HUDEP-2 (cell line): Measurements from ENCODE around the gene MYEOV.

ENCODE experiments used
- DNase-seq, 76 experiments: peaks; one replicate each; lab custom pipeline; 2025; ENCODE audit not compliant: unreplicated experiment in 76 of 76; lab: John Stamatoyannopoulos, UW

The MYEOV gene

DNA sequence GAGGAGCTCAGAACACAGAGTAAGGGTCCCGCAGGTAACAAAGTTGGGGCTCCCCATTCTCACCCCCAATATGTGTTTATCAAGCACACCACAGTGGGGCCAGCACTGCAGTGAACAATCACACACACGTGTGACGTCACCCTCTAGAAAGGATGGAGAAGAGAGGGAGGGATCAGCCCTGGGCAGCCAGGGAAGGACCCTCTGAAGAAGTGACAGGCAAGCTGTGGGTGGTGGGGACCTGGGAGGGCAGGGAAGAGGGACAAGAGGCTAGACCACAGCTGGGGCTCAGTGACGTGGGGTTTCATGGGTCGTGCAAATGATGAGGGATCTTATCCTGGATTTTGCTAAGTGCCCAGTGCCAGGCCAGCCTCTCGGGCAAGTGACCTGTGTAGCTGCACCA, 28.7 kb upstream of the MYEOV start:
- DNase-seq, result no peak

DNA sequence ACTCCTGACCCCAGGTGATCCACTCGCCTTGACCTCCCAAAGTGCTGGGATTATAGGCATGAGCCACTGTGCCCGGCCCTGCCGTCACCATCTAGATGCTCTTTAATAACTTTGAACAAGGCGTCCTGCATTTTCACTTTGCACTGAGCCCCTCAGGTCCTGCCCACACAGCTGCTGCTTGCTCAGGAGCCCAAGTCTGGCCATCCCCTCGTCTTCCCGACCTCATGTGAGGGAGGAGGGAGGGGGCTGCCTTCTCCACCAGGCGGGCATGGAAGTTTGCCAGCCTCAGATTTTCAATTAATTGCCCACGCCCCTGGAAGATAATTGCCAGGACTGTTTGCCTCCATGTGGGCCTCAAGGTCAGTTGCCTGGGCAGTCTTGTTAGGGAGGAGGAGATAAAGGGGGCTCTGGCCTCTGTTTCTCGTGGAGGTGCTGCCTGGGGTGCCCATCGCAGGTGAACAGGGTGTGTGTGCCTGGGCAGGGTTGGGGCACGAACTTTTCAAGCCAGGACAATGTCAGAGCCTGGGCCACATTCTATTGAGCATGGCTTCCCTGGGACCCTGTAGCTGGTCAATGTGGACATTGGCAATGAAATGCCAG, 27.9 kb upstream of the MYEOV start:
- DNase-seq, result no peak

DNA sequence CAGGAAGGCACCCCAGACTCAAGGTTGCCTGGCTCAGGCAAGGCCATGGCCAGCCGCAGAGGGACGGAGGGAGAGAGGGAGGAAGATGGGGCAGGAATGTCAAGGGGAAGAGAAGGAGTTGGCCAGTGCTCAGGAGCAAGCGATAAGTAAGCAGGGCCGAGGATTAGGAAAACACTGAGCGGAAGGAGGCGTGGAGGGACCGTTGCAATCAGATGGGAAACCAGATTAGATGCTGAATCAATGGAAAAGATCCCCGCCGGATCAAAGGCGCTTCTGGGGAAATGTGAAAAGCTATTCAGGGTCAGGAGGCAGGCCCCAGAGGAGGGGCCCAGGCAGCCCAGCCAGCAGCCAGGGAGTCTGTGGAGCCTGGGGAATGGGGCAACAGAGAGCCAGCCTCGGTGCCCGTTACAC, 26.6 kb upstream of the MYEOV start:
- no peak for DNase-seq

DNA sequence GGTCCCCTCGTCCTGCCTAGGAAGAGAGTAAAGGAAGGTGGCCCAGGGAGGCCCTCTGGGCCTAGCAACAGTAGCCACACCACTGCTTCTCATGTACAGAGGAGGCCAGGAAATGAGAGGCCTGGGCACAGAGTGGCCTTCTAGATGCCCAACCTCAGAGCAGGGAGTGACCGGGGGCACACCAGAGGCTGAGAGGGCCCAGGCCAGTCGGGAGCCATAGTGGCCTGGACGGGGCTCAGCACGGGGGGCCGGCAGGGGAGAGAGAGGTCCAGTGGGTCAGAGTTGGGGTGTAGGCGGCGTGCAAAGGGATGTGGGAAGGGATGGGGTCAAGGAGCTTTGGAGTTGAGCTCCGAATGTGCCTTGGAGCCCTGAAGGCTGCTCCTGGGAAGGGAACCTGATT, 25.0 kb upstream of the MYEOV start:
- no peak for DNase-seq

DNA sequence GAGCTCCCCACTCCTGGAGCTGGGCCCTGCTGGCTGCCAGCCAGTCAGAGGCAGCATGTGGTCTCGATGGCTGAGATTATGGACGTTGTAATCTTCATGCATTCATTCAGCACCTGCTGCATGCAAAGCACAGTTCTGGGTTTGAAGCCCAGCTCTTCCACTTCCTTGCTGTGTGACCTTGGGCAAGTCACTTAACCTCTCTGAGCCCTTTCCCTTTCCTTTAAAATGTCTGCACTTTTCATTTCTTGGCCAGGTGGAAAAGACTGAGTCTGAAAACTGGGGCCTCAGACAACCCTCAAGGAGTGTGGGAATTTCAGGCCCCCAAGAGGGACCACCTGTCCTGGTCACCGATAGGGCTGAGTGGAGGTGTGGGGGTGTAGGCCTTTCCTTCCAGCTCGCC, 24.6 kb upstream of the MYEOV start:
- no peak for DNase-seq

DNA sequence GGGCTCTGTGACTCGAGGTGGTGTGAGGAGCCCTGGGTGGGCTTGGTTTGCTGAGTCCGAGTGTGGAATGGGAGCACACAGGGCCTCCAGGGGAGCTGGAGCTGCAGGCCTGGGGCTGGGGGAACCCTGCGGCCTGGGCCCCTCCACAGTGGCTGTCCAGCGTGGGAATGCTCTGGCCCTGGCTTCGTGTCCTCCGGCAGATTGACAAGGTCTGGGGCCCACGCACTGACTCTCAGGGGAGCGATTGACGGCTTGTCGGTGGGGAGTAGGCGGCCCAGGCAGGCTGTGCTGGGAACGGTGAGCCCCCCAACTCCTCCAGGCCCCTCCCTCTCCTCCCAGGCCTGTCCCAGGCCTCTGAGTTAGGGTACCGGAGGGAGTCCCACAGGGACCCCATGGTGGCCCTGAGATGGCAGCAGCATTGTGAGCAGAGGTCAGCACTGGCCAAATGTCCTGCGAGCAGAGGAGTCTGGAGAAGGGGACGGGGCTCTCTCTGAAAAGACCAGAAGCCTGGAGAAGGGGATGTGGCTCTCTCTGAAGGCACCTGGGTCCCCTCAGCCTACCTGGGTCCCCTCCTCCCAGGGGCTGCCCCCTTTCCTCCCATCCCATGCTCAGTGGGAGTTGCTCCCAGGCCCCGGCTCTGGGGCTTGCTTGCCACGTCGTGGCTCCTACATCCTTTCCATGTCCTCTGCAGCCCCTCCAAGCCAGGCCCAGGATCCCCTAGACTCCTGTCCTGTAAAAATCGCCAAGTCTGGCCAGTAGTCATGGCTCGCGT, 23.8 kb upstream of the MYEOV start:
- no peak for DNase-seq

DNA sequence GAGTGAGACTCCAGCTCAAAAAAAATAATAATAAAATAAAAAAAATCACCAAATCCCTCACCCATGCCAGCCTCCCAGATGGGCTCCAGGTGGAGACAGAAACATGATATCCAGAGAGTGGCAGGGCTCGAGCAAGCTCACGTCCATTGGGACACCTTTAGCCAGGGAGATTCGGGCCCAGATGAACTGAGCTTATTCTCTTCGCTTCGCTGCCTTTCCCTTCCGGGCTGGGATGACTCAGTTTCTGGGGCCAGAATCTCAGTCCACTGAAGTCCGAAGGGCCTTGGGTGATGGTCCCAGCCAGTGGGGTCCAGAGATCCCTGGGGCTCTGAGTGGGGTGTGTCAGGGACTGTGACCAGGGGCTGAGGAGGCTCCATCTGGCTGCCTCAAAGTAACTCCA, 23.0 kb upstream of the MYEOV start:
- no peak for DNase-seq

DNA sequence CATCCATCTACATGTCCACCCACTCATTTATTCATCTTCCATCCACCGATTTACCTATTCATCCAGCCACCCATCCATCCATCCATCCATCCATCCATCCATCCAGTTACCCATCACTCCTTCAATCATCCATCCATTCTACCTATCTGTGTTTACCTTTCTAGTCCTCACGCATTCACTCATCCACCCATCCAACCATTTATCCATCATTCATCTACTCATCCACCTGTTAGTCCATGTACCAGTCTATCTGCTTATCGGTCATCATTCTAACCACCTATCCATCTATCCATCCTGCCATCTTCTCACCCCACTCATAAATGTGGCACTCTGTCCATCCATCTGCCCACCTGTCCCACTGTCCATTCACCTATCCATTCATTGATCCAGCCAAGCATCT, 21.9 kb upstream of the MYEOV start:
- DNase-seq, result no peak

DNA sequence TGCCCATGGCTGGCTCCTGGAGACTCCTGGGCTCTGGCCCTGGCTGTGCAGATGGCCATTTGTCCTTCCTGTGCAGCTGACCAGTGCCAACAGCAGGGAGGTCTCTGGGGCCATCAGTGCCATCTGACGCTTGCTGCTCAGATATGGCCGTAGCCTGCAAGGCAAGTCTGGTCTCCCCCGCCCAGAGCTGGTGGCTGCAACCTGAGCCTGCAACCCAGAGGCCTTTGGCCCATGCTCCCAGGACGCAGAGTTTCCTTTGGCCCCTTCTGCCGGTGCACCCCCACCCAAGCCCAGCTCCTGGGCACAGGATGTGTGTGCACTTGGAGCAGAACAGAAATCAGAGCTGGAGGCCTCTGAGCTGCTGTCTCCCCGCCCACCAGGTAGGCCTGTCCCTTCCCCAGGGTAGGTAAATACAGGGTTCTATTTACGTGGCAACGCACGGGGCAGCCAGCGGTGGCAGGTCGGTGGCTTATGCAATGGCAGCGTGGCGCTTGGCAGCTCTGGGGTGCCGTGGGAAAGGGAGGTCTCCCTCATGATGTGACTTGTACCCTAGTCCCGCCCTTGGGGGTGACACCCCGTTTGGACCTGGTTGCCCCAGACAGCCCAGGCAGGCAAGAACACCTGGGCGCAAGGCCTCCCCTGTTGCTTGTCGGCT, 21.0 kb upstream of the MYEOV start:
- DNase-seq, result no peak

DNA sequence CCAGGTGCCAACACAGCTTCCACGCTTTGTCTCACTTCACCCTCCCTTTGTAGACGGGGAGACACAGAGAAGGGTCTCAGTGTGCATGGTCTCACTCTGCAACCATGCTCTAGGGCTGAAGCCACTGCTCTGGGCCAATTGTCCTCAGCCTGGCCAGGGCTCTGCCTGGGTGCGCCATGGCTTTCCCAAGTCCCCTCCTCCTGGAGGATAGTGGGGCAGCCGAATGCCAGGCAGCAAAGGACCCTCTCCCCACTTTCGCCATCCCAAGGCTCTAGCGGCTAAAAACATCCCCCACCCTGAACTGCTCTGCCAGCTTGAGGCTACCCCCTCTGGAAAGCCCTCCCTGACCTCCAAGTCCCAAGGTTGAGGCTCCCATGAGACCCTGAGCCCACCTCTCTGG, 20.4 kb upstream of the MYEOV start:
- no peak for DNase-seq

DNA sequence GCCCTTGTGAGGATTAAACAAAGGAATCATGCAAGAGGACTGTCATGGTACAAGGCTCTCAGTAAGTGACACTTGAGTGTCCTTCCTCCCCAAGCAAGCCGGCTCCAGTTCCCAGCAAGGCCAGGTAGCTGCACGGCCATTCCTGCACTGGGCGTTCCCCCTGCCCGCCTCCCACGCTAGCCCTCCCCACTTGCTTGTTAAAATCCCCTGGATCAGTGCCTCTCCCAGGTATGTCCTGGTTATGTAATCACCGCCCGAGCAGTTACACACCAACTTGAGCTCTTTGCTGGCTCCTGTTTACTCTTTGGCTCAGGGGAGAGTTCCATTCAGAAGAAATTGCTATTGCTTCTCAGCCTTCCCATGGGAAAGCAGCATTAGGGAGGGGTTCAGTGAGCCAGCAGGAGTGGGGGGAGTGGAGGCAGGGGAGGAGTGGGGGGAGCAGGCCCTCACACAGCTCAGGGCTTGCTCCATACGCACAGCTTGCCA, 19.4 kb upstream of the MYEOV start:
- DNase-seq, result no peak

DNA sequence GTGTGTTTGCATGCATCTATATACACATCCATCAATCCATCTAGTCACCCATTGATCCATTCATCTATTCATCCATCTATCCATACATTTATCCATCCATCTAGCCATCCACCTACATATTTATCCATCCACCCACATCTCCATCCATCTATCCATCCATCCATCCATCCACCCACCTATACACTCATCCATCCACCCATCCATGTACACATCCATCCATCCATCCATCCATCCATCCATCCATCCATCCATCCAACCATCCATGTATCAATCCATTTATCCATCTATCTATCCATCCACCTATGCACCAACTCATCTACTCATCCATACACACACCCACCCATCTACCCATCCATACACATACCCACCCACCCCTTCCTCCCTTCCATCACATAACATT, 18.8 kb upstream of the MYEOV start:
- no peak for DNase-seq

DNA sequence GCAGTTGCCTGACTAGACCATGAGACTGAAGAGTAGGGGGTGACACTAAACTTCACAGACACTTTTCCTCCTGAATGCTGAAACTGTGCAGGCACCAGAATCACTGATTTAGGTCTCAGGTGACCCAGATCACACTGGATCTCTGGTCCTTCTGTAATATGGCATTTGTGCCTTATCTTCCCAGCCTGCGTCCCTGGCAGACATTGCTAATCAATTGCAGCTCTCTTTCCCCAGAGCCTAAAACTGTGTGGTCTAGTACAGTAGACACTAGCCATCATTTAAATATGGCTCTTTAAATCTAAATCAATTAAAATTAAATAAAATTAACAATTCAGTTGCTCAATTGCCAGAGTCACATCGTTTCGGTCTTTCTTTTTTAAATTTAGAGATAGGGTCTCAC, 17.8 kb upstream of the MYEOV start:
- no peak for DNase-seq

DNA sequence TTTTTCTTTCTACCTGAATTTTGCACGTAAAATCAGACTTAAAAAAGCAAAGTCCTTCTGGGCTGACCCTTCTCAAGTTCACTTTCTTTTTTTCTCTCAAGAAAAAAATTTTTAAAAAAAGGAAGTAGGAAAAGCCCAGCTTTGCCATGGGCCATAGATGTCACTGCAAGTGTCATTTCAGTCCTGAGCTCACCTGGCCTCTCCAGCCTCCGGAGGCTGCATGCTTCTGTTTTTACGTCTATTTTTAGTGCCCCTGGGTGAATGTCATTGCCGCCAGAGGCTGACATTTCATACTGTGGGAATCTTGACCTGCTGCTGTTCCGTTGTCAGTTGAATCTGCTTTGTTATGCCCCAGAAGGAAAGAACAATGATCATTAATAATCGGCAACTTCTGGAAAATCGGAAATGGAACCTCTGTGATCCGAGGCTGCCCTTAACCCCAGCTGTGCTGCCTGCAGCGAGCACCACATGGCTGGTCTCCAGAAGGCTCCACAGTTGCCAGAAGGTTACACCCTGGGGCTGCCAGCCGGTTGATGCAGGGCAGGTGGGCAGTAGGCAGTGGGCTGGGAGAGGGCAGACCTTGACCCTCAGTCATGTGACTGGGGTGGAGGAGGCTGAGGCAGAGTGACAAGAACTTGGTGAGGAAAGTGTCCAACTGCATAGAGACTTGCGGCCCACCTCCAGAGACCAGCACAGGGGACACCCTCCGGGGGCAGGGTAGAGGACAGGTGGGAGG, 16.7 kb upstream of the MYEOV start:
- DNase-seq, result no peak

DNA sequence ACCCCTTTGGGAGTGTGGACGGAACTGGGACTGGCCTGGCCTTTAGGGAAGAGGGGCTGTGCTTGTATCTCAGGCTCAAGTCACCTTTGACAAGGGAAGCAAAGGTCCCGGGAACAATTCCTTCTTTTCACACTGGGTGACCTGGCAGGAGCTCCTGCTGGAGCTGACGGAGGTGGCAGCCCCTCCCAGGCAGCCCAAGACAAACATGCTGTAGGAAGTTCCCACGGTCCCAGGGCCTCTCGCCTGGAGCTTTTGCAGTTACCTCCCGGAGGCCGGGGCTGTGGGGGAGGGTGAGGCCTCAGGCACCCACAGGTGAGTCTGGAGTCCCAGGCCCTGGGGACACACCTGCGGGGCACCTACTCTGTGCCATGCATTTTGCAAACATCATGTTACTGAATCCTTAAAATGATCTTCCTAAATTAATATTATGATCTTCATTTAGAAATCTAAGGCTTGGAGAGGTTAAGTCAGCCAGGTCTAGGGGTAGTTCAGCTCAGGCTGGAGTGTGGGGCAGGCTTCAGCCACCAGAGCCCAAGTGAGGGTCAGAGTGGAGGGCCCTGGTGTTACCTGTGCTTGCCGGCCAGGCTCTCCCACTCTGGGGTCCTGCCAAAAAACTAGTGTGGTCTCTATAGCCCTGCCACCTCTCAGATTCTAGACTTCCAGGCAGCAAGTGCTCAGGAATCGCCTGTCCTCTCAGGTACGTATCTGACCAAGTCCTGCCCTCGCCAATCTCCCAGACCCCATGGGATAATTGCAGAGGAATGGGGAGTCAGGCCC, 15.7 kb upstream of the MYEOV start:
- DNase-seq, result no peak

DNA sequence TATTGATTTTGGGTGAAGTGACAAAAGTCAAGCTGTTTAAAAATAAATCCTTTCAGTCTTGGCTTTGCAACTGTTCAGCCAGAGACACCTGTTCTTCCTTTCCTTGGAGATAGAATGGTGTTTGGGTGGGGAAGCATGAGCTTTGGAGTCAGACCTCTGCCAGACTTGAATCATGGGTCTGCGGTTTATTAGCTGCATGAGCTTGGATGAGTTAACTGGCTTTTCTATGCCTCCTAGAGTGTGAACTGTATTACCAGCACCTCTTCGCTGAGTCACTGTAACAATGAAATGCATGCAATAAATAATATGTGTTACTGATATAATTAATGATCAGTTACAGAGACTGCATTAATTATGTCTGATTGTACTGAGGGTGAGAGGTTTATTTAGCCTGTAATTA, 13.5 kb upstream of the MYEOV start:
- no peak for DNase-seq

DNA sequence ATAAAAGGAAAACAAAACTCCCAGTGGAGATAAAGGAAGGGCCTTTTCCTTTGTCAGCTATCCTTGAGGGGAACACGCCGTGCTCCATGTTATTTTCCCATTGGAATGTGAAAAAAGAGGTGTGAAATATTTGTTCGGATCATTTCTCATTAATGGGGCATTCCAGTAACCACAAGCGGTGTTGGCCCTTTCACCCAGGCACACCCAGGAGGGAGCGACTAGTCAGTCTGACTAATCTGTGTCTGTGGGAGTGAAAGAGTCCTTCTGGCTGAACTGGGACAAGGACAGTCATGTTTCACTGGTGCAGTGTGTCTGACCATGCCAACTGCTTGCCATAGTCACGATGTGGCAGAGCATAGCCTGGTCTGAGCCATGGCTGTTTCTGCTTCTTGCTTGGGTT, 13.0 kb upstream of the MYEOV start:
- no peak for DNase-seq

DNA sequence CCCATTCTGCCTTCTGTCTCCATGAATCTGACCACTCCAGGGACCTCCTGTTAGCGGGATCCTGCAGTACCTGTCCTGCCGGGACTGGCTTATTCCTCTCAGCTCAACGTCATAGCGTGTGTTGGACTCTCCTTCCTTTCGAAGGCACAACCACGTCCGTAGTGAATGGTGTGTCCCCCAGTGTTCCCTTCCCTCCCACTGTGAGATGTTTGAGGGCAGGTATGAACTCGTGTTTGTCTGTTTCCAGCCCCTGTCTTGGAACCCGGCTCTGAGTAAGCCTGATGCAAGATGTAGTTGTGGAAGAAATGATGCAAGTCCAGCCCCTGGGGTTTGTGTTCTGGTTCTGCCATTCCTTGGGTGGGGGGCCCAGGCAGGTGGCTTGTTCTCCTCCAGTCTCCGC, 10.5 kb upstream of the MYEOV start:
- no peak for DNase-seq

DNA sequence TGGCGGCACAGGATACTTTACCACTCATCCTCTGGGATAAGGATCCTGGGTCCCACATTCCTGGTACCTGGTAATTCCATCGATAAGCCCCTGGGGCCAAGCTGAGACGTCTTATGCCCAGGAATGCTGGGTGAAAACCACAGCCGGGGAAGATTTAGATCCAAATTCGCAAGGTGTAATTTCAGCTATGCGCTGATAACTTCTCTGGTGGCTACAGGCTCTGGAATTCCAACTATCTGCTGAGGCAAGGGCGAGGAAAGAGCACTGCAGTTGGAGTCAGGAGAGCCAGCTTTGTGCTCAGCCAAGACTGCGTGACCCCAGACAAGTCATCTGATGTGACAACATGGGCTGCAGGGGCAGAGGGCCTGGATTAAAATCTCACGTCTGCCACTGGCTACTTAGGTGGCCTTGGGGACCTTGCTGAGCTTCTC, 9.9 kb upstream of the MYEOV start:
- no peak for DNase-seq

DNA sequence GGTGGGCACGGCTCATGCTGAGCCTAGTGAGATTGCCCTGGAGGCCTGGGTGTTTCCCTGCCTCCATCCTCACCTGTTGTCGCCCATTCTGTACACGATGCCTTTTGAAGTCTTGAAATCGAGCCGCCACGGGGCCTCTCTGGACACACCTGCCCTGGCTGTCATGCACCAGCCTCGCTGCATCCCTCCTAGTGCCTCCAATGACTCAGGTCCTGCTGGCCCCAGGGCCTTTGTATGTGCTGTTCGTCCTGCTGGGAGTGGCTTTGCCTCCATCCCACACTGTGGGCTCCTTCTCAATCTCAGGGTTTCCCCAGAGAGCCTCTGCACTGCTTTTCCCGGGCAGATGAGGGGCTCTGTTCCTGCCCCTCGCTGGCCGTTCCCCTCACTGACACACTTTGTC, 8.9 kb upstream of the MYEOV start:
- DNase-seq, result no peak

DNA sequence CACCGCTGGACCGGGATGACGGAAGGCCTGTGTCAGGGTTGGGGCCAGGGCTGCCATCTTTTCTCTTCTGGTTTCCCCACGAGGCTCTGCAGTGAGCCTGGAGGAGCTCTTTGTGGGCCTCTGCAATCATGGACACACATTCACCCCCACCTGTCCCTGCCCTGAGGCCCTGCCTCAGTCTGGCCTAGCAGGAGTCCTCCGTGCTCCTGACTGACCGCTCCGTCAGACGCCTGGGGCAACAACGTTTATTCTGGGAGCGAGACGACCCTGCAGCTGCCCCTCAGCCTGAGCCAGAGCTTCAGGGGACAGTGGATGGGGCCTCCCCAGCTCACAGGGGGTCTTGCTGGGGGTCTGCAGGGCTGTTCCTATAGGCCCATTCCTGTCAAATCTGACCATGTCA, 8.2 kb upstream of the MYEOV start:
- DNase-seq, result no peak
